Measurements from ENCODE around the gene PDZD4.

The PDZD4 gene

DNA sequence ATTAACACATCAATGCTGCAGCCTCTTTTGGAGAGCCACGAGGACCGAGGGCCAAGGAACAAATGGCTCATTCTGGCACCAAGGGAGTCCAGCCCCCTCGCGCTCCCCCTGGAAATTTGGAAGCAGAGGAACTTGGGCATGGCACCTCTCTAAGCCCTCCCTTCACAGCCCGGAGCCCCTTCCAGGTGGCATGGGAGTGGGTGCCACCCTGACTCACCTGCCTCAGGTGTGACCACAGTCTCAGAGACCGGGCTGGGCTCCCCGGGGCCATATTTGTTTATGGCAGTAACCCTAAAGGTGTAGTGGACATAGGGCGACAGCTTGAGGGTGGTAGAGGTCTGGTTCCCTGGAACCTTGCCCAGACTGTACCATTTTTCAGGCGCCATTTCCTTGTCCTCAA is 36.8 kb upstream of the PDZD4 start:
- DNase-seq = no peak

- no peak for DNase-seq
Observed at GRCh38 chrX:153866302-153867019, 36.1 kb upstream of the PDZD4 start.

DNA sequence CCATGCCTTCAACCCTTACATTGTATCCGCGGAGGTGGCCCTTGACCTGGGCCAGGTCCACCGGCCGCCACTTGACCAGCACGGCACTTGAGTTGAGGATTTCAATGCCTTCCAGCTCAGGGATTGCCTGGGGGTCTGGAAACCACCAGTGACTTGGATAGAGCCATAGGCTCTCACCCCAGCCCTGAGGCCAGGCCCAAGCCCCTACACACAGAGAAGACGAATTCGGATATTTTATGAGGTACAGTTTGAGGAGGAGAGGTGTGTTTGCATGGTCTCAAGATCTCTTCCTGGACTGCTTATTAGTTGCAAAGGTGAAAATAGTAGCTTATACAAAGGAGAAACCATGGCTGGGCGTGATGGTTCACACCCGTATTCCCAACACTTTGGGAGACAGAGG is 35.3 kb upstream of the PDZD4 start:
- no peak for DNase-seq

DNA sequence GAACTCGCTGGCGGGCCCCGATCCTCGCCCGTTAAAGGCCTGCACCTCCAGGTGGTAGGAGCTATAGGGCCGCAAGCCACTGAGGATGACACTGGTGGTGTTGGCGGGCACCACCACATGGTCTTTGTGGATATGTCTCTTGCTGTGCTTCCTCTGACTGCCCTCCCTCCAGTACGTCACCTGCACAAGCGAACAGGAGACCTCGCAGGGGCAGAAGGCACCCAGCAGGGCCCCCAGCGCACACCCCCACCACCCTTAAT is 34.9 kb upstream of the PDZD4 start:
- no peak for DNase-seq

DNA sequence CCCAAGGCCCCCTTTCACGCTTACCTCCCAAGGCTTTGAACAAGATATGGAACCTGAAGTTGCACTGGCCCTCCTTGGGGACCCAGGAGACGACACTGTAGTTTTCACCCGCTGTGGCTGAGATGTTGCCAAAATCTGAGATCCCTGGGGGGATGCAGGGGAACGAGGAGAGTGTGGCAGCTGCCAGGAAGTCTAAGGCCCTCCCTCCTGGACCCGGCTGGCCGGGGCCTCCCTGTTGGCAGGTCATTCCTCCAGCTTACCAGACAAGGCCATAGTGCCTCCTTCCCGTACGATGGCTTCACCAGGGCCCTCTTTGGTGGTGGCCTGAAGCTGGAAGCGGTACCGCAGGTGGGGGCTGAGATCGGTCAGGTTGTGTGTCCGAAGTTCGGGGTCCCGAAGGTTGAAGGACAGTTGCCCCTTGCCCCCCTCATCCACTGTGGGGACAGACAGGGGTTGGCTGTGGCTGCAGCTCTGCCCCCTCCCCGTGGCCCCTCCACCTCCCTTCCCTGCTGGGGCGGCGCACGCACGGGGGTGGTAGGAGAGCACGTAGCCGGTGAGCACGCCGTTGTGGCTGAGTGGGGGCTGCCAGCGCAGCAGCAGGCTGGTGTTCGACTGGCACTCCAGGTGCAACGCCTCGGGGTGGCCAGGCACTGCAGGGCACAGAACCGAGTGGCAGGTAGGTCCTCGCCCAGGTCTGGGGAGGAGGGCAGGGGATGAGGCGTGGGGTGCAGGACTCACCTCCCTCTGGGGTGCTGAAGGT is 34.4 kb upstream of the PDZD4 start:
- DNase-seq = no peak

DNA sequence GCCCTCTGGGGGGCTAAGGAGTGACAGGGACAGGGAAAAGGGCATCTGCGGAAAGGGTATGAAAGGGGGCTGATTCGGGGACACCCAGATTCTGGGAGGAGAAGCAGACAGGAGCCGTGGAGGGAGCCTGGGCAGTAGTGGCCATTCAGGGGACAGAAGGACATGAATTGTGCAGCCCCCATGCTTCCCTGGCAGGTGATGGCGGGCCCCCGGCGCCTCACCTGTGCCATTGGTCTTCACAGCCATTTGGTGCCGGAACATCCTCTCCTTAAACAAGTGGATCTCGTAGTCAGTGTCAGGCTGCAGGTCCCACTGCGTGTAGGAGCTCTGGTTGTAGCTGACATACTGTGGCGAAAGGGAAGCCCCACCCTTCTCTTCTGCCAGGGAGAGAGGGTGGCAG is 33.8 kb upstream of the PDZD4 start:
- DNase-seq = no peak

- DNase-seq = no peak
Observed at GRCh38 chrX:153863251-153863991, 33.1 kb upstream of the PDZD4 start.

DNA sequence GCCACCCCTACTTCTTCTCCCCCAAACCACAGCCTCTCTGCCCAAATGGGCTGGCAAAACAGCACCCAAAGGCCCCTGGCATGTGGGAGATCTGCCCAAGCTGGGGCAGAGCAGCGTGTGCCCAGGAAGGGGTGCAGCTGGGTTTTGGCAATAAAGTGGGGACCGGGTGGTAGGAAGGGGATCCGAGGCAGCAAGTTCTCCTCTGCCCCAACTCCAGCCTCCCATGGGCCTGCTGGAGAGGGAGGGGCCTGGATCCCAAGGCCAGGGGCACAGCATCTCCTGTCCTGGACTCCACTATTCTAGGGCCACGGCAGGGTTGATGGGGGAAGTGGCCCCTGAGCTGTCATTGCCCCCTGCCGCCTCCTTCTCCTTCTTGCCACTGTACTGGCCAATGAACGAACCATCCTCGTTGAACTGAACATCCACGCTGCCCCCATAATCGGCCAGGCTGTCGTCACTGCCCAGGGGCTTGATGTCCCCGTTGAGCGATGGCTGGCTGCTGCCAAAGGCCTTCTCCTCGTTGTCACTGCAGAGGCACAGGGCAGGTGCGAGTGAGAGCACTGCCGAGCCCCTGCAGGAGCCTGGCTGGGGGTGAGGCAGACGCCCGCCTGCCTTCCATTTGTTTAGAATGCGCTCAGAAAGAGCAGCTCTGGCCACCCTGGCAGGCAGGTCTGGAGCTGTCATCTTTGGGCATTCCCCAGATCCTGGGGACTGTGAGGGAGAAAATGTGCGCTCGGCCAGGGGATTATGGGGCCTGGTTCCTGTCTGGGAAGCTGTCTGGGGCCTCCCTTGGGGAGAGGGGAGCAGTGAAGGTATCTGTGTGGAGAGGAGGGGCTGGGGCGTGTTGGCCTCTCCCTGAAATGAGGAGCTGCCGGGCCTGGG is 32.3 kb upstream of the PDZD4 start:
- no peak for DNase-seq

- DNase-seq = no peak
Observed at GRCh38 chrX:153861733-153862310, 31.5 kb upstream of the PDZD4 start.

- DNase-seq = no peak
Observed at GRCh38 chrX:153861151-153861550, 30.8 kb upstream of the PDZD4 start.

- no peak for DNase-seq
Observed at GRCh38 chrX:153857348-153857903, 27.1 kb upstream of the PDZD4 start.

DNA sequence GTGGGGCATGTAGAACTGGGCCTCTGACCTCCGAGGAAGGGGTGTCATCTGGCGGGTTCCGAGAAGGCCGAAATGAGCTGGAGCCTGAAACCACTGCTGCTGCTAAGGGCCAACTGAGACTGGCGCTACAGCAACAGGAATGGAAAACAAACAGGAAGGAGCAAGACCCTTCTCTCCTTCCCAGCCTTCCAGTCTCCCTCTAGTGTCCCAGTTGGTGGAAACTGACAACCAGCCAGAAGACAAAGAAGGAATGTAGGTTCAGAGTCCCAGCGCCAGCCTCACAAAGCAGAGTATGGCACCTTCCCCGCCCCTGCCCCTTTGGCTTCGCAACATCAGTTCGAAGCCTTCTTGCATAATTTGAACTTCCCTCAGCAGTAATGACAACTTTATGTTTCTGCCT is 24.4 kb upstream of the PDZD4 start:
- no peak for DNase-seq

DNA sequence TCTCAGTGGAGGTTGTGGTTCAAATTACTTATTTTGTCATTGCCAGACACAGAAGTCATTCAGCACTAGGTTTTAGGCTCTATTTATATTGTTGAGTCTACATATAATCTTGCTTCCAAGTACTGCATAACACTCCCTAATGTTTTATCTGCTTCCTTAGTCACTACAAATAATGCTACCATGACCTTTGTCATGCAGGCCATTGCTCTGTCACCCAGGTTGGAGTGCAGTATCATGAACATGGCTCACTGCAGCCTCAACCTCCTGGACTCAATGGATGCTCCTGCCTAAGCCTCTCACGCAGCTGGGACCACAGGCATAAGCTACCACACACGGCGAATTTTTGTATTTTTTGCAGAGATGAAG is 23.5 kb upstream of the PDZD4 start:
- DNase-seq = no peak

DNA sequence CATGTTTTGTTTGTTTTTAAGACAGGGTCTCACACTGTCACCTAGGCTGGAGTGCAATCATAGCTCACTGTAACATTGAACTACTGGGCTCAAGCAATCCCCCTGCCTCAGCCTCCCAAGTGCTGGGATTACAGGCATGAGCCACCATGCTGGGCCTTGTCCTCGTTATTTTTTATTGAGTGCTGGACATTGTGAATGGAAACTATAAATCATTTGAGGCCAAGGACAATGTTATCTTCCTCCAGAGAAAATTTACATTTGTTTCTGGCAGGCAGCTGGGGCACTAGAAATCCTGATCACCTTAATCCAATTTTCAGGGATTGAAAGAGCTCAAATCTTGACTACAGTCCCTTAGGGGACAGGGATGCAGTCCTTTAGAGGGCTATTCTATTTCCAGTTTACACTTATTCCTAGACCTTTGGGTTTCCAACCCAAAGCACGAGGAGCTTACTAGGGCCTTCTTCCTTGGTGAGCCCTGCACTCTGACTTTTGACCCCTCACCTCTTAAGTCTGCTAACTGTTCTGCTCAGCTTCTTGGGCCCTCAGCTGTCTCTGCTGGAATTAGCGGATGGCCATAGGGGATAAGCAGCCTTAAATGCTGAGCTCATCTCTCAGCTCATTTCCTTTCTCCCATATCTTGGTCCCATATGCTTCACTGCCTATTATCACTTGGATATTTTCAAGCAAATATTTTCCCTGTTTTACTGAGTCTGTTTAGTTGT is 23.0 kb upstream of the PDZD4 start:
- no peak for DNase-seq

DNA sequence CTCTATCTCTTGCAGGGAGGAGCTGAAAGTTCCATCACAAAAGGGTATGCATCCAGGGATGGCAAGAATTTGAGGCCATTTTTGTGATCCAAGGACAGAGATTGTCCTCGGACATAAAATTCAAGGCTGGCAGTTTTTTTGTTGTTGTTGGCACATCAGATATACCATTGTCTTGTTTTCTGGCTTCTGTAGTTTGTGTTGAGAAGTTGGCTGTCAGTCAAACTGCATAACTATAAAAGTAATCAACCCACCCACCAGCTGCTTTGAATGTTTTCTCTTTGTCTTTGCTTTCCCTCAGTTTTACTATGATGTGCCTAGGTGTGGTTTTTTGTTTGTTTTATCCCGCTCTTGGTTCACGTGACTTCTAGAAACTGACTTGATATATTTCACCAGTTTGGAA is 21.6 kb upstream of the PDZD4 start:
- no peak for DNase-seq

- no peak for DNase-seq
Observed at GRCh38 chrX:153848325-153848724, 18.0 kb upstream of the PDZD4 start.

GRCh38 chrX:153845842-153846241 is 15.5 kb upstream of the PDZD4 start:
- DNase-seq = no peak

DNA sequence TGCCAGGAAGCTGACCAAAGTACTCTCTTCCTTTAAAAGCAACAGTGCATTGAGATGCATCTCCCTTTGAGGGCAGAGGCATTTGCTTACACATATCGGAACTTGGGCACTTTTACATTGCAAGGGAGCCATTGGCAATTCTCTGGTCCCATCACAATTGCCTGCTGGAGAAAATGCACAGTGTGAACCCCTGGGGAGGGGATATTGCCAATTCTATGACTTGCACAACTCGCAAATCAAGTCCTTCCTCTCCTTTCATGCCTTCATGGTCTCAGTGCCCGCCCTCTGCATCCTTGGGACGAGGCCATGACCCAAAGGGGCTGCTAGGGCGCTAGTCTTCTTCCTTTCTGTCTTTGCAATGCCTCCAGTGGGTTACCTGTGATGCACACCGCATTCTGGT is 14.9 kb upstream of the PDZD4 start:
- no peak for DNase-seq

- no peak for DNase-seq
Observed at GRCh38 chrX:153844509-153845082, 14.3 kb upstream of the PDZD4 start.

DNA sequence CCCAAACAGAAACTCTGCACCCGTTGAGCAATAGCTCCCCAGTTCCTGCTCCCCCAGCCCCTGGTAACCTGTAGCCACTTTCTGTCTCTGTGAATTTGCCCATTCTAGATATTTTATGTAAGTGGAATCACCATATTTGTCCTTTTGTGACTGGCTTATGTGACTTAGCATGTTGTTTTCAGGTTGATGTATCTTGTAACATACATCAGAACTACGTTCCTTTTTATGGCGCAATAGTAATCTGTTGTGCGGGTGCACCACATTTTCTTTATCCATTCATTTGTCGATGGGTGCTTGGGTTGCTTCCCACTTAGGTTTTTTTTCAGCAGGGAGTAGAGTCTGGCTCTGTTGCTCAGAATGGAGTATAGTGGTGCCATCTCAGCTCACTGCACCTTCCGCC is 6.6 kb upstream of the PDZD4 start:
- DNase-seq = no peak

- DNase-seq = no peak
Observed at GRCh38 chrX:153832728-153833127, 2.4 kb upstream of the PDZD4 start.

Measured in COR-L47 (cell line).